Spleen (tissue), 7 donors: ENCODE results near the gene SMARCA2.

ENCODE experiments used
- POLR2AphosphoS5 ChIP-seq, 3 donors: sonication (generic); formaldehyde crosslinking; IDR thresholded peaks; one replicate each; pipeline ENCODE4 v1.5.1; 2017; ENCODE audit warnings: antibody characterized with exemption in 3 of 3
- TF ChIP-seq, protein P1 (sequence below), 11 experiments: fragments of 200-600 bp in 7 of 11; fragments of 450-650 bp in 4 of 11; sonication (generic) in 4 of 11; IDR thresholded peaks in 8 of 11; conservative IDR thresholded peaks in 3 of 11; 1 replicate in 7 of 11; 2 replicates in 4 of 11; pipeline versions ENCODE4 v1.4.0 to v1.8.0; 2016 to 2021; ENCODE audit warnings: antibody characterized with exemption in 11 of 11, inconsistent platforms in 4 of 11, mild to moderate bottlenecking in 1 of 11
- donor health status: DM: no; HTN: no; CAD: no; lungs with moderate emphysema.
- donor health status: DM: no; HTN: no; CAD: no.
- donor health status: DM: no; HTN: no; CAD: no.

DNA sequence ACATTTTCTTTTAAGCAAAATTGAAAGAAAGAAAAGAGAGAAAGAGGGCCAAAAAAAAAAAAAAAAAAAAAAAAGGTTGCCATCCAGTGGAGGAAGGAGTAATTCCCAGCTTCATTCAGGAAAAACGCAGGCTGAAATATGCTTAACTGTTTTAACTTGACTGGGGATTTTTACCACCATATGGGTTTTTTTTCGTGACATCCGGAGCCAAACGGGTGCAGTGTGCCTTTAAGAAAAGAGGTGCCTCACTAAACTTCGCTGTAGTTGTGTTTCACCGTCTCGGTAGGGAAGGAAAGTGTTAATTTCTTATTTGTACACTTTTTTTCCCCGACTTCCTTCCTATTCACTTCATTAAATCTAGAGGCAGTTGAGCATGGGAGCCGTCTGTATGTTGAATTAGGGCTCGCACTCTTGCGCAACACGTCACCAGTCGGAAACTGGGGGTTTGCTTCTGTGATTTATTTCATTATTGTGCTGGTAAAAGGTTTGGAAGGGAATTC, 143.0 kb downstream of the SMARCA2 start:
- TF ChIP-seq, protein P1, sequence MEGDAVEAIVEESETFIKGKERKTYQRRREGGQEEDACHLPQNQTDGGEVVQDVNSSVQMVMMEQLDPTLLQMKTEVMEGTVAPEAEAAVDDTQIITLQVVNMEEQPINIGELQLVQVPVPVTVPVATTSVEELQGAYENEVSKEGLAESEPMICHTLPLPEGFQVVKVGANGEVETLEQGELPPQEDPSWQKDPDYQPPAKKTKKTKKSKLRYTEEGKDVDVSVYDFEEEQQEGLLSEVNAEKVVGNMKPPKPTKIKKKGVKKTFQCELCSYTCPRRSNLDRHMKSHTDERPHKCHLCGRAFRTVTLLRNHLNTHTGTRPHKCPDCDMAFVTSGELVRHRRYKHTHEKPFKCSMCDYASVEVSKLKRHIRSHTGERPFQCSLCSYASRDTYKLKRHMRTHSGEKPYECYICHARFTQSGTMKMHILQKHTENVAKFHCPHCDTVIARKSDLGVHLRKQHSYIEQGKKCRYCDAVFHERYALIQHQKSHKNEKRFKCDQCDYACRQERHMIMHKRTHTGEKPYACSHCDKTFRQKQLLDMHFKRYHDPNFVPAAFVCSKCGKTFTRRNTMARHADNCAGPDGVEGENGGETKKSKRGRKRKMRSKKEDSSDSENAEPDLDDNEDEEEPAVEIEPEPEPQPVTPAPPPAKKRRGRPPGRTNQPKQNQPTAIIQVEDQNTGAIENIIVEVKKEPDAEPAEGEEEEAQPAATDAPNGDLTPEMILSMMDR (IDR thresholded peaks at IDR 0.05 in 8 of 11, conservative IDR thresholded peaks at IDR 0.05 in 3 of 11): peak in 1 of 11 experiments; percentile 11
- peak in 1 of 3 donors; percentile 63 for TF ChIP-seq POLR2AphosphoS5 (IDR thresholded peaks at IDR 0.05)
